WTC11 (cell line): ENCODE data around the gene BIRC2.

ENCODE experiments used
- ATF3 ChIP-seq: sonication (generic); formaldehyde crosslinking; conservative IDR thresholded peaks from 2 replicates; pipeline ENCODE4 v1.8.1; 2022; ENCODE audit warnings: mild to moderate bottlenecking, missing genetic modification reagents
- CREB1 ChIP-seq: sonication (generic); formaldehyde crosslinking; IDR thresholded peaks from 2 replicates; pipeline ENCODE4 v1.8.0; 2023; ENCODE audit warnings: mild to moderate bottlenecking, missing genetic modification reagents
- CTCF ChIP-seq: fragments of 200-600 bp; IDR thresholded peaks from 2 replicates; pipeline ENCODE4 v1.8.0; 2022; ENCODE audit warnings: antibody characterized with exemption
- IRF2 ChIP-seq: sonication (generic); formaldehyde crosslinking; IDR thresholded peaks from 2 replicates; pipeline ENCODE4 v1.8.0; 2022; ENCODE audit warnings: low read depth, missing genetic modification reagents, borderline replicate concordance
- USF2 ChIP-seq: sonication (generic); formaldehyde crosslinking; IDR thresholded peaks from 2 replicates; pipeline ENCODE4 v1.8.1; 2023; ENCODE audit warnings: mild to moderate bottlenecking, missing genetic modification reagents, moderate library complexity
- ZNF219 ChIP-seq: sonication (generic); formaldehyde crosslinking; IDR thresholded peaks from 2 replicates; pipeline ENCODE4 v1.8.0; 2023; ENCODE audit warnings: missing genetic modification reagents, mild to moderate bottlenecking, borderline replicate concordance
- ZNF232 ChIP-seq: sonication (generic); formaldehyde crosslinking; IDR thresholded peaks from 2 replicates; pipeline ENCODE4 v1.8.0; 2022; ENCODE audit warnings: mild to moderate bottlenecking, missing genetic modification reagents

- no peak for TF ChIP-seq ZNF219 (CRISPR knock-in tag)
- TF ChIP-seq IRF2 (CRISPR knock-in tag): no peak
- TF ChIP-seq ZNF232 (CRISPR knock-in tag): no peak
- no peak for TF ChIP-seq CTCF
- TF ChIP-seq ATF3 (CRISPR knock-in tag): no peak
- no peak for TF ChIP-seq CREB1 (CRISPR knock-in tag)
- TF ChIP-seq USF2 (CRISPR knock-in tag): no peak
These were observed 30.6 kb upstream of the BIRC2 start for GRCh38 chr11:102316346-102316904.
